K562 (cell line): ENCODE results near the gene PRCD. TPM values are rescaled to one million over a fixed set of nuclear protein-coding genes. Genes with fewer than 3 reads are reported as not detected.

Experiments
- ATAC-seq: fragments of 200-7000 bp; cut with Tn5 transposase; 3 replicates; pipeline ENCODE4 v1.9.1; 2020; ENCODE audit warnings: moderate library complexity
- BruUV-seq: library from RNA; stranded (reverse); fragments of 400-500 nt; replicated peaks from 2 replicates; lab custom pipeline; 2021; lab: Mats Ljungman, UMichigan
- CTCF ChIA-PET: fragments of 300-600 bp; formaldehyde crosslinking; extraction: SDS; loops from one replicate; lab custom pipeline; 2021; ENCODE audit warnings: low intra/inter-chr PET ratio; lab: Yijun Ruan, JAX
- POLR2A ChIA-PET: fragments of 300-600, 350-650 bp; sonication (Branson Sonifier 250); formaldehyde crosslinking; extraction: SDS; loops from one replicate; lab custom pipeline; 2021; ENCODE audit warnings: antibody characterized with exemption, inconsistent platforms; lab: Yijun Ruan, JAX
- DNase-seq, 4 experiments: peaks; one replicate each; pipeline versions ENCODE4 v3.0.0 to v3.0.0-alpha.2; 2011 to 2018; ENCODE audit warnings: low spot score in 3 of 4, mixed read lengths in 3 of 4; ENCODE audit errors: extremely low read depth in 1 of 4
- FAIRE-seq: peaks from 2 replicates; lab custom pipeline; 2011; peaks lifted over from hg19 to GRCh38; lab: Jason Lieb, UNC
- H2AFZ ChIP-seq: 2 replicates; pipeline ENCODE4 v1.6.0; 2011; ENCODE audit warnings: low read depth, low read length, control low read depth, inconsistent platforms
- H3K27ac ChIP-seq: fragments of 200-600 bp; 3 replicates; pipeline ENCODE4 v1.8.0; 2011; ENCODE audit warnings: low read depth, mild to moderate bottlenecking, control low read depth, inconsistent platforms, low read length, moderate library complexity, mixed read lengths; ENCODE audit errors: extremely low read depth
- H3K27me3 ChIP-seq, 2 experiments: fragments of 300-600 bp in 1 of 2; 2 replicates in 1 of 2; 3 replicates in 1 of 2; pipeline versions ENCODE4 v1.6.0 to v1.8.0; 2011; ENCODE audit warnings: inconsistent platforms in 2 of 2, low read length in 2 of 2, mild to moderate bottlenecking in 1 of 2, mixed read lengths in 1 of 2, moderate library complexity in 1 of 2; ENCODE audit not compliant: control insufficient read depth in 2 of 2, insufficient read depth in 2 of 2
- H3K36me3 ChIP-seq: fragments of 300-600 bp; 3 replicates; pipeline ENCODE4 v1.8.0; 2011; ENCODE audit warnings: mild to moderate bottlenecking, low read length, inconsistent platforms; ENCODE audit not compliant: control insufficient read depth, insufficient read depth
- H3K4me1 ChIP-seq, 2 experiments: fragments of 200-600 bp in 1 of 2; replicated peaks in 1 of 2; 2 replicates in 1 of 2; 3 replicates in 1 of 2; pipeline versions ENCODE4 v1.5.1 to v1.8.0; 2011; ENCODE audit warnings: inconsistent platforms in 2 of 2, low read length in 2 of 2, mild to moderate bottlenecking in 1 of 2, mixed read lengths in 1 of 2, moderate library complexity in 1 of 2; ENCODE audit not compliant: control insufficient read depth in 2 of 2, insufficient read depth in 2 of 2
- H3K4me2 ChIP-seq: 2 replicates; pipeline ENCODE4 v1.6.1; 2011; ENCODE audit warnings: low read length, control low read depth, inconsistent platforms, mixed read lengths; ENCODE audit not compliant: insufficient read depth
- H3K4me3 ChIP-seq: fragments of 200-600 bp; sonication (generic), shearing (Covaris generic); 2 replicates; pipeline ENCODE4 v1.5.1; 2016; ENCODE audit warnings: control low read depth, inconsistent platforms
- H3K79me2 ChIP-seq: fragments of 200-600 bp; 3 replicates; pipeline ENCODE4 v1.8.0; 2011; ENCODE audit warnings: low read length, inconsistent platforms; ENCODE audit not compliant: control insufficient read depth, insufficient read depth
- H3K9ac ChIP-seq, 2 experiments: 2 replicates each; pipeline versions ENCODE4 v1.6.0 to v1.6.1; 2011; ENCODE audit warnings: low read depth in 2 of 2, low read length in 2 of 2, control low read depth in 1 of 2, inconsistent platforms in 1 of 2, mild to moderate bottlenecking in 1 of 2, mixed read lengths in 1 of 2; ENCODE audit not compliant: insufficient read depth in 1 of 2
- H3K9me1 ChIP-seq: one replicate; pipeline ENCODE4 v1.6.0; 2011; ENCODE audit warnings: inconsistent platforms, mild to moderate bottlenecking, low read length, moderate library complexity; ENCODE audit not compliant: control insufficient read depth, insufficient read depth
- H3K9me3 ChIP-seq: replicated peaks from 2 replicates; pipeline ENCODE4 v1.5.1; 2011; ENCODE audit warnings: low read depth, low read length, inconsistent platforms; ENCODE audit not compliant: control insufficient read depth, insufficient read depth
- H4K20me1 ChIP-seq: replicated peaks from 2 replicates; pipeline ENCODE4 v1.6.1; 2011; ENCODE audit warnings: low read length, inconsistent platforms, mixed read lengths; ENCODE audit not compliant: control insufficient read depth, insufficient read depth
- BRD9 ChIP-seq: fragments of 450-650 bp; IDR thresholded peaks from 2 replicates; pipeline ENCODE4 v1.6.1; 2018; ENCODE audit warnings: low read depth; ENCODE audit not compliant: partially characterized antibody
- BRF1 ChIP-seq: IDR thresholded peaks from 3 replicates; pipeline ENCODE4 v1.6.1; 2011; ENCODE audit warnings: borderline replicate concordance, mild to moderate bottlenecking; ENCODE audit not compliant: insufficient read length; ENCODE audit errors: extremely low read depth
- ELF2 ChIP-seq: fragments of 250-450 bp; sonication (Bioruptor Pico); IDR thresholded peaks from 2 replicates; pipeline ENCODE4 v1.5.0; 2021; ENCODE audit warnings: mild to moderate bottlenecking
- FOXM1 ChIP-seq, 2 experiments: fragments of 450-650 bp in 1 of 2; sonication (generic) in 1 of 2; formaldehyde crosslinking in 1 of 2; IDR thresholded peaks; 2 replicates each; pipeline versions ENCODE4 v1.6.1 to v1.9.0; 2017 to 2022; ENCODE audit warnings: low read depth in 2 of 2, mild to moderate bottlenecking in 2 of 2, missing genetic modification reagents in 1 of 2, moderate library complexity in 1 of 2
- KHSRP ChIP-seq: fragments of 450-650 bp; IDR thresholded peaks from 2 replicates; pipeline ENCODE4 v1.6.1; 2017
- MTA3 ChIP-seq: fragments of 450-650 bp; formaldehyde crosslinking; IDR thresholded peaks from 2 replicates; pipeline ENCODE4 v1.6.1; 2017; ENCODE audit warnings: mild to moderate bottlenecking, borderline replicate concordance
- NFXL1 ChIP-seq: fragments of 450-650 bp; formaldehyde crosslinking; IDR thresholded peaks from 2 replicates; pipeline ENCODE4 v1.4.0; 2021; ENCODE audit warnings: mild to moderate bottlenecking
- NR2F6 ChIP-seq: fragments of 450-650 bp; formaldehyde crosslinking; IDR thresholded peaks from 2 replicates; pipeline ENCODE4 v1.4.0; 2020; ENCODE audit warnings: mild to moderate bottlenecking
- NRF1 ChIP-seq, 2 experiments: fragments of 450-650 bp; IDR thresholded peaks in 1 of 2; conservative IDR thresholded peaks in 1 of 2; 2 replicates each; pipeline ENCODE4 v1.6.1; 2014; ENCODE audit warnings: mild to moderate bottlenecking in 2 of 2
- POLR2G ChIP-seq: fragments of 200-400 bp; formaldehyde crosslinking; IDR thresholded peaks from 2 replicates; pipeline ENCODE4 v1.6.1; 2017; ENCODE audit warnings: low read depth, mild to moderate bottlenecking, antibody characterized with exemption, low read length, moderate library complexity
- SIN3B ChIP-seq: fragments of 450-650 bp; IDR thresholded peaks from 2 replicates; pipeline ENCODE4 v1.6.1; 2017; ENCODE audit warnings: low read depth, mild to moderate bottlenecking, moderate library complexity
- STAT5A ChIP-seq: IDR thresholded peaks from 2 replicates; pipeline ENCODE4 v1.6.1; 2012; ENCODE audit warnings: low read length, inconsistent platforms, borderline replicate concordance
- ZEB2 ChIP-seq: fragments of 450-650 bp; IDR thresholded peaks from 2 replicates; pipeline ENCODE4 v1.6.1; 2016
- ZNF274 ChIP-seq: IDR thresholded peaks from 2 replicates; pipeline ENCODE4 v1.6.1; 2011; ENCODE audit warnings: low read depth, mild to moderate bottlenecking, low read length, moderate library complexity, borderline replicate concordance
- ZNF589 ChIP-seq: fragments of 200-800 bp; sonication (Bioruptor generic); IDR thresholded peaks from 2 replicates; pipeline ENCODE4 v1.6.1; 2016; ENCODE audit warnings: low read depth, missing genetic modification characterization, missing compliant biosample characterization
- ZSCAN32 ChIP-seq: fragments of 450-650 bp; formaldehyde crosslinking; IDR thresholded peaks from 2 replicates; pipeline ENCODE4 v1.4.0; 2020; ENCODE audit warnings: mild to moderate bottlenecking, moderate library complexity
- WGBS: fragments of 100-300 bp; shearing (Covaris generic); methylation state at CpG from one replicate; pipeline ENCODE4 v1.1.6; 2016; ENCODE audit warnings: low coverage, mixed read lengths; ENCODE audit not compliant: insufficient coverage; ENCODE audit errors: missing lambda C conversion rate; 5-methylcytosine and 5-hydroxymethylcytosine counted together
- in situ Hi-C: fragments of 300-500 bp; cut with MboI; formaldehyde crosslinking; loops from 4 replicates; pipeline ENCODE4 v1.15.0; 2018; ENCODE audit warnings: inconsistent platforms, mixed read lengths
- intact Hi-C: fragments of 100-400 bp; cut with micrococcal nuclease; formaldehyde crosslinking; loops from 2 replicates; pipeline ENCODE4 v1.14.2; 2022
- polyA plus RNA-seq, 8 experiments: library from polyadenylated mRNA; depleted of rRNA in 4 of 8; stranded (reverse) in 5 of 8; unstranded in 3 of 8; fragments of >200 nt; fragmentation: Nextera tagmentation in 2 of 8; fragmentation: Illumina TruSeq in 1 of 8; extraction: Ambion mirVana in 2 of 8; extraction: Trizol in 1 of 8; gene quantifications; 2 replicates each; pipeline versions ENCODE4 v1.2.1 to v1.2.3, GENCODE V29; 2011 to 2014; ENCODE audit warnings: inconsistent platforms in 1 of 8, missing spikeins in 1 of 8
- total RNA-seq, 7 experiments: library from RNA; depleted of rRNA in 6 of 7; stranded (reverse); fragments of >200 nt in 6 of 7; fragmentation: Illumina TruSeq in 2 of 7; extraction: Trizol in 2 of 7; gene quantifications; 2 replicates each; pipeline versions ENCODE4 v1.2.1 to v1.2.3, GENCODE V29; 2011 to 2021; ENCODE audit warnings: low replicate concordance in 1 of 7
- TF ChIP-seq, protein P1 (sequence below), 2 experiments: fragments of 450-650 bp; IDR thresholded peaks; 2 replicates each; pipeline ENCODE4 v1.6.1; 2016
- TF ChIP-seq, protein P2 (sequence below): fragments of 250-450 bp; sonication (Bioruptor Pico); IDR thresholded peaks from 2 replicates; pipeline ENCODE4 v1.5.0; 2020; ENCODE audit warnings: mild to moderate bottlenecking
- TF ChIP-seq, protein P3 (sequence below): fragments of 250-450 bp; sonication (Bioruptor Pico); IDR thresholded peaks from 2 replicates; pipeline ENCODE4 v1.8.0; 2022; ENCODE audit warnings: moderate library complexity, mild to moderate bottlenecking, inconsistent platforms

The PRCD gene
- total and polyA plus RNA-seq, 9 of the 15 experiments (the other 6 are each of a cell fraction or from before 2014, with no cell fraction given): 0.20 to 0.25 (median 0.21) TPM; not detected in 6

DNA sequence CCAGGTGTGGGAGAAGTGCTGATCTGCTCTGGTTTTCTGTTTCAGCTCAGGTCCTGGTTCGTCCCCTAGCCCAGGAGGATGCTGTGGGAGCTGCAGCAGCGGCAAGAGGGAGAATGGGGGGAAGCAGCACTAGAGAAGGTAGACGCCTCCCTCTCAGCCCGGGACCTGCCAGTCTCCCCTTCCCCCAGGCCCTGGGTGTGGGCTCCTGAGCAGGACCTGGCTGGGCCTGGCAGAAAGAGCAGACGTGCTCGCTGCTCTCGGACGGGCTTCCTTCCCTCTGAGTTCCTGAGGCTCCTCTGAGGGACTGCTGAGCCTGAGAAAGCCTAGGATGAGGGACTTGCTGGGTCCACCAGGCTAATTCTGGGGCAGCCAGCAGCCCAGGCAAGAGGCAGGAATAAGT lies 3.1 kb downstream of the PRCD start:
- Histone ChIP-seq H3K4me2 (no peak overlapping the region), H4K20me1 (no peaks in the 10 kb centered on the region), H3K27me3 (no peaks in the 10 kb centered on the region), H2AFZ (no peak overlapping the region), H3K4me1 (peaks cover 11 to 67% of the 10 kb centered on the region in 2 experiments; a peak in 4 of 5 replicates), H3K9ac (peak overlapping the region in 1 of 2 experiments; percentile 29; a peak in 1 of 4 replicates), H3K9me3 (no peaks in the 10 kb centered on the region), H3K4me3 (no peak overlapping the region), H3K9me1 (no peaks in the 10 kb centered on the region), H3K79me2 (no peaks in the 10 kb centered on the region), H3K36me3 (no peaks in the 10 kb centered on the region), H3K27ac (no peak overlapping the region)
- no TSS peak for BruUV-seq
- TF ChIP-seq, protein P1, sequence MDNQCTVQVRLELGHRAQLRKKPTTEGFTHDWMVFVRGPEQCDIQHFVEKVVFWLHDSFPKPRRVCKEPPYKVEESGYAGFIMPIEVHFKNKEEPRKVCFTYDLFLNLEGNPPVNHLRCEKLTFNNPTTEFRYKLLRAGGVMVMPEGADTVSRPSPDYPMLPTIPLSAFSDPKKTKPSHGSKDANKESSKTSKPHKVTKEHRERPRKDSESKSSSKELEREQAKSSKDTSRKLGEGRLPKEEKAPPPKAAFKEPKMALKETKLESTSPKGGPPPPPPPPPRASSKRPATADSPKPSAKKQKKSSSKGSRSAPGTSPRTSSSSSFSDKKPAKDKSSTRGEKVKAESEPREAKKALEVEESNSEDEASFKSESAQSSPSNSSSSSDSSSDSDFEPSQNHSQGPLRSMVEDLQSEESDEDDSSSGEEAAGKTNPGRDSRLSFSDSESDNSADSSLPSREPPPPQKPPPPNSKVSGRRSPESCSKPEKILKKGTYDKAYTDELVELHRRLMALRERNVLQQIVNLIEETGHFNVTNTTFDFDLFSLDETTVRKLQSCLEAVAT (IDR thresholded peaks at IDR 0.05): no peak
- TF ChIP-seq NR2F6 (no peak), STAT5A (no peak), MTA3 (no peak), SIN3B (no peak), FOXM1 (IDR thresholded peaks at IDR 0.05; ENCODE audit: low read depth) (no peak), FOXM1 (CRISPR knock-in tag; IDR thresholded peaks at IDR 0.05; ENCODE audit: low read depth) (no peak), NRF1 (conservative IDR thresholded peaks at IDR 0.05 in 1 of 2, IDR thresholded peaks at IDR 0.05 in 1 of 2) (no peak), BRF1 (no peak), ZSCAN32 (CRISPR knock-in tag) (no peak), ZNF589 (CRISPR knock-in tag) (no peak), BRD9 (no peak), ZEB2 (no peak), KHSRP (no peak), POLR2G (no peak), ZNF274 (no peak), NFXL1 (CRISPR knock-in tag) (no peak), ELF2 (CRISPR knock-in tag) (no peak)
- TF ChIP-seq, protein P2, sequence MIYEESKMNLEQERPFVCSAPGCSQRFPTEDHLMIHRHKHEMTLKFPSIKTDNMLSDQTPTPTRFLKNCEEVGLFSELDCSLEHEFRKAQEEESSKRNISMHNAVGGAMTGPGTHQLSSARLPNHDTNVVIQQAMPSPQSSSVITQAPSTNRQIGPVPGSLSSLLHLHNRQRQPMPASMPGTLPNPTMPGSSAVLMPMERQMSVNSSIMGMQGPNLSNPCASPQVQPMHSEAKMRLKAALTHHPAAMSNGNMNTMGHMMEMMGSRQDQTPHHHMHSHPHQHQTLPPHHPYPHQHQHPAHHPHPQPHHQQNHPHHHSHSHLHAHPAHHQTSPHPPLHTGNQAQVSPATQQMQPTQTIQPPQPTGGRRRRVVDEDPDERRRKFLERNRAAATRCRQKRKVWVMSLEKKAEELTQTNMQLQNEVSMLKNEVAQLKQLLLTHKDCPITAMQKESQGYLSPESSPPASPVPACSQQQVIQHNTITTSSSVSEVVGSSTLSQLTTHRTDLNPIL (CRISPR knock-in tag): no peak
- TF ChIP-seq, protein P3, sequence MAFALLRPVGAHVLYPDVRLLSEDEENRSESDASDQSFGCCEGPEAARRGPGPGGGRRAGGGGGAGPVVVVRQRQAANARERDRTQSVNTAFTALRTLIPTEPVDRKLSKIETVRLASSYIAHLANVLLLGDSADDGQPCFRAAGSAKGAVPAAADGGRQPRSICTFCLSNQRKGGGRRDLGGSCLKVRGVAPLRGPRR (CRISPR knock-in tag): no peak
- DNase-seq: no peak
- WGBS: 72% methylated on average over 6 of the region's 8 CpGs
- ChIA-PET CTCF (no interaction called here), POLR2A (interaction anchor here (0.6 to 1.8 kb wide), 7 partner anchors 10 to 641 kb away, joined by 3 to 10 read pairs (median 4); no protein-coding TSS in a partner anchor)
- no peak for ATAC-seq
- no peak for FAIRE-seq
- intact Hi-C loops (no loop called here), in situ Hi-C loops (no loop called here)
